Coronary artery (tissue), 2 donors: ENCODE results near the gene MYO18A.

Experiments used
- DNase-seq: peaks from one replicate; pipeline ENCODE4 v3.0.0-alpha.2; 2017; ENCODE audit warnings: low spot score
- H3K27ac ChIP-seq, 2 donors: fragments of 200-600 bp; sonication (generic); one replicate each; pipeline ENCODE4 v1.5.1; 2016 to 2019
- H3K4me3 ChIP-seq: fragments of 200-600 bp; sonication (generic); 2 replicates; pipeline ENCODE4 v1.5.1; 2016; ENCODE audit warnings: mild to moderate bottlenecking, moderate library complexity
- CTCF ChIP-seq: fragments of 200-600 bp; sonication (generic); IDR thresholded peaks from one replicate; pipeline ENCODE4 v1.5.1; 2019; ENCODE audit warnings: antibody characterized with exemption

Gene MYO18A

GRCh38 chr17:29078183-29079045, 101.8 kb downstream of the MYO18A start:
- no peak for TF ChIP-seq CTCF
- no peak overlapping the region for H3K27ac ChIP-seq
- H3K4me3 ChIP-seq = no peak overlapping the region
- no peak for DNase-seq

GRCh38 chr17:29077320-29077719, 102.9 kb downstream of the MYO18A start:
- DNase-seq = no peak

GRCh38 chr17:29076722-29077121, 103.5 kb downstream of the MYO18A start:
- Histone ChIP-seq H3K4me3 (no peak overlapping the region), H3K27ac (no peak overlapping the region)
- no peak for TF ChIP-seq CTCF
- no peak for DNase-seq

More at GRCh38 chr17:29077320-29077719, 102.9 kb downstream of the MYO18A start:
- TF ChIP-seq CTCF = no peak
- H3K4me3 ChIP-seq = no peak overlapping the region
- H3K27ac ChIP-seq = no peak overlapping the region

DNA sequence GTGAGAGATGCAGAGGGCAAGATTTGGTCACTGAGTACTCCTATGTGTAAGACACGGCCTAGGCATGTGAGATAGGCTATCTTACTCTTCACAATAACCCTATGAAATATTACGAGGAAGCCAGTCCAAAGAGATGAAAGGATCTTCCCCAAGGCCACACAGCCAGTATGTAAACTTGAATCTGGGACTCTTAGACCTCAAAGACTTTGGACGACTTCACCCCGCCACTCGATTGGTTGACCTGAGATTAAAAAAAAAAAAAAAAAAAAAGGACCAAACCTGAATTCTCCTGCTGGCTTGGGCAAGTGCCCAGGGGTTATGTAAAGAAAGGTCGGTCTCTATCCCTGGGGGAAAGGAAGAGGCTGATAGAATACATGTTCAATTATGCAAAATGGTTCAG, 104.1 kb downstream of the MYO18A start:
- no peak for DNase-seq
- H3K4me3 ChIP-seq = no peak overlapping the region
- no peak overlapping the region for H3K27ac ChIP-seq
- TF ChIP-seq CTCF = no peak

DNA sequence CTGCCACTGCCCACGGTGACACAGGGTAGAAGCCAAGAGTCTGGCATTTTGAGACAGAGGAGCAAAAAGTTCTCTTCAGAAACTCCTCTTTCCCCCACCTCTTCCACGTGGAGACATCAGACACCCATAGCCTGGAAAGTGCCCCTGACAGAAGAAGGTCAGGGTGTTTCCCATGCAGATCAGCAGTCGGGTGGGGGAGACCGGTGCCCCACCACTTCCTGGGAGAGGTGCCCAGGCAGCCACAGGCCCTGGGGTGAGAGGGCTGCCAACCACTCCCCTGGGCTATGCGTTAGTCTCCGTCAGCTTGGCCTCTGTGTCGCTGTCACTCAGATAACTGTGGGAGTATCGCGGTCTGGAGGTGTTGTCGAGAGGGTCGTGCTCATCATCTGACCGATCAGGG, 105.7 kb downstream of the MYO18A start:
- no peak overlapping the region for H3K4me3 ChIP-seq
- no peak for TF ChIP-seq CTCF
- no peak overlapping the region for H3K27ac ChIP-seq
- DNase-seq = no peak

GRCh38 chr17:29073520-29073919, 106.7 kb downstream of the MYO18A start:
- Histone ChIP-seq H3K27ac (no peak overlapping the region), H3K4me3 (no peak overlapping the region)
- DNase-seq = no peak
- TF ChIP-seq CTCF = no peak

DNA sequence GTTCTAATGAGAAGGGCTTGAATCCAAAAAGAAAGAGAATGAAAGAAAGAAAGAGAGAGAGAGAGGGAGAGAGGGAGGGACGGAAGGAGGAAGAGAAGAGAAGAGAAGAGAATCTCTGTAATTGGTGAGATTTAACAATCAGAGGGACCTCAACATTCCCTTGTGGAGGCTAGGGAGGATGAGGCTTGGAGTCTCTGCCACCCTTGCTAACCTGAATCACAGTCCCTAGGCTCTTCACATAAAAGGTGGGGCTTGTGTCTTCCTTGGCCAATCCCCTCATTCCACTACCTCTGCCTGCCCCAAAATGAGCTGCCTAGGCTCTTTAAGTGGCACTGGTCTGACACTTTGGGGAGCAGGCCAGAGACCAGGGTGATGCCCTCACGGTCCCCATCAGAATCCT, 107.2 kb downstream of the MYO18A start:
- DNase-seq = no peak
- Histone ChIP-seq H3K4me3 (no peak overlapping the region), H3K27ac (no peak overlapping the region)
- TF ChIP-seq CTCF = no peak
